HepG2 (cell line): Measurements from ENCODE around the gene SHROOM1. TPM values are rescaled to one million over a fixed set of nuclear protein-coding genes. Genes with fewer than 3 reads are reported as not detected.

Experiments
- CBFB ChIP-seq: sonication (generic); formaldehyde crosslinking; IDR thresholded peaks from 2 replicates; pipeline ENCODE4 v1.4.0; 2020; ENCODE audit warnings: missing genetic modification reagents
- CCAR2 ChIP-seq: fragments of 200-400 bp; formaldehyde crosslinking; optimal IDR thresholded peaks from 2 replicates; pipeline ENCODE3; 2018; ENCODE audit warnings: low read depth, mild to moderate bottlenecking, low read length, moderate library complexity
- FOSL2 ChIP-seq: sonication (generic); formaldehyde crosslinking; IDR thresholded peaks from 2 replicates; pipeline ENCODE4 v1.4.0; 2020; ENCODE audit warnings: missing genetic modification reagents
- FOXK1 ChIP-seq: sonication (generic); formaldehyde crosslinking; IDR thresholded peaks from 2 replicates; pipeline ENCODE4 v1.4.0; 2020; ENCODE audit warnings: low read depth, missing genetic modification reagents, borderline replicate concordance
- GATAD2A ChIP-seq: IDR thresholded peaks from 2 replicates; pipeline ENCODE4 v1.6.1; 2016
- MAZ ChIP-seq, 2 experiments: sonication (generic) in 1 of 2; formaldehyde crosslinking in 1 of 2; IDR thresholded peaks; 2 replicates each; pipeline versions ENCODE4 v1.5.0 to v1.6.1; 2012 to 2020; ENCODE audit warnings: low read depth in 2 of 2, mild to moderate bottlenecking in 2 of 2, borderline replicate concordance in 1 of 2, improper control_type of control experiment in 1 of 2, low read length in 1 of 2, missing genetic modification reagents in 1 of 2, moderate library complexity in 1 of 2
- MED1 ChIP-seq: sonication (generic); formaldehyde crosslinking; IDR thresholded peaks from 2 replicates; pipeline ENCODE4 v1.4.0; 2020; ENCODE audit warnings: missing genetic modification reagents
- PHF5A ChIP-seq: IDR thresholded peaks from one replicate; pipeline ENCODE4 v1.6.1; 2018; ENCODE audit warnings: low read depth, missing genetic modification reagents; ENCODE audit not compliant: unreplicated experiment
- SMC3 ChIP-seq: IDR thresholded peaks from 2 replicates; pipeline ENCODE4 v1.6.1; 2011; ENCODE audit warnings: low read length, improper control_type of control experiment
- THAP11 ChIP-seq: IDR thresholded peaks from 2 replicates; pipeline ENCODE4 v1.6.1; 2016; ENCODE audit warnings: missing biosample characterization, missing genetic modification reagents
- ZBTB21 ChIP-seq: sonication (generic); formaldehyde crosslinking; IDR thresholded peaks from 2 replicates; pipeline ENCODE4 v1.4.0; 2020; ENCODE audit warnings: missing genetic modification reagents
- ZNF292 ChIP-seq: sonication (generic); formaldehyde crosslinking; IDR thresholded peaks from 2 replicates; pipeline ENCODE4 v1.8.1; 2022; ENCODE audit warnings: mild to moderate bottlenecking, low read depth, missing genetic modification reagents, borderline replicate concordance
- ZNF331 ChIP-seq: sonication (generic); formaldehyde crosslinking; IDR thresholded peaks from 2 replicates; pipeline ENCODE4 v1.4.0; 2020; ENCODE audit warnings: missing genetic modification reagents
- ZNF614 ChIP-seq: IDR thresholded peaks from 2 replicates; pipeline ENCODE4 v1.6.1; 2018; ENCODE audit warnings: missing biosample characterization, missing genetic modification reagents, inconsistent platforms, borderline replicate concordance
- ZNF615 ChIP-seq: sonication (generic); formaldehyde crosslinking; IDR thresholded peaks from 2 replicates; pipeline ENCODE4 v1.5.0; 2020; ENCODE audit warnings: mild to moderate bottlenecking, missing genetic modification reagents, borderline replicate concordance
- ZNF724P ChIP-seq: sonication (generic); formaldehyde crosslinking; IDR thresholded peaks from 2 replicates; pipeline ENCODE4 v1.8.0; 2022; ENCODE audit warnings: missing genetic modification reagents, borderline replicate concordance
- ZNF768 ChIP-seq: sonication (generic); formaldehyde crosslinking; IDR thresholded peaks from 2 replicates; pipeline ENCODE4 v1.4.0; 2020; ENCODE audit warnings: missing genetic modification reagents
- polyA plus RNA-seq, 8 experiments: library from polyadenylated mRNA; depleted of rRNA in 3 of 8; stranded (reverse) in 7 of 8; unstranded in 1 of 8; fragments of >200 nt; fragmentation: Illumina TruSeq in 4 of 8; extraction: Trizol in 4 of 8; gene quantifications; 2 replicates each; pipeline versions ENCODE4 v1.2.1 to v1.2.3, GENCODE V29; 2011 to 2016; ENCODE audit warnings: low read depth in 4 of 8, missing spikeins in 1 of 8, mixed read lengths in 1 of 8; ENCODE audit not compliant: insufficient read depth in 1 of 8
- total RNA-seq, 5 experiments: library from RNA; depleted of rRNA; stranded (reverse); fragments of >200 nt; fragmentation: Illumina TruSeq; extraction: Trizol; gene quantifications; 2 replicates each; pipeline ENCODE4 v1.2.3, GENCODE V29; 2016; ENCODE audit warnings: low read depth in 1 of 5
- TF ChIP-seq, protein P1 (sequence below): sonication (generic); formaldehyde crosslinking; IDR thresholded peaks from 2 replicates; pipeline ENCODE4 v1.4.0; 2020; ENCODE audit warnings: mild to moderate bottlenecking, missing genetic modification reagents, borderline replicate concordance
- TF ChIP-seq, protein P2 (sequence below): sonication (generic); formaldehyde crosslinking; IDR thresholded peaks from 2 replicates; pipeline ENCODE4 v1.5.0; 2020; ENCODE audit warnings: missing genetic modification reagents
- TF ChIP-seq, protein P3 (sequence below): sonication (generic); formaldehyde crosslinking; IDR thresholded peaks from 2 replicates; pipeline ENCODE4 v1.4.0; 2020; ENCODE audit warnings: mild to moderate bottlenecking, missing genetic modification reagents
- TF ChIP-seq, protein P4 (sequence below): sonication (generic); formaldehyde crosslinking; IDR thresholded peaks from 2 replicates; pipeline ENCODE4 v1.5.0; 2020; ENCODE audit warnings: mild to moderate bottlenecking, missing genetic modification reagents, borderline replicate concordance
- TF ChIP-seq, protein P5 (sequence below): sonication (generic); formaldehyde crosslinking; IDR thresholded peaks from 2 replicates; pipeline ENCODE4 v1.9.0; 2021; ENCODE audit warnings: missing genetic modification reagents, borderline replicate concordance

The SHROOM1 gene
- total and polyA plus RNA-seq, 2 of the 13 experiments (the other 11 are each of a cell fraction or from before 2014, with no cell fraction given) = 18.2 to 25.7 TPM

DNA sequence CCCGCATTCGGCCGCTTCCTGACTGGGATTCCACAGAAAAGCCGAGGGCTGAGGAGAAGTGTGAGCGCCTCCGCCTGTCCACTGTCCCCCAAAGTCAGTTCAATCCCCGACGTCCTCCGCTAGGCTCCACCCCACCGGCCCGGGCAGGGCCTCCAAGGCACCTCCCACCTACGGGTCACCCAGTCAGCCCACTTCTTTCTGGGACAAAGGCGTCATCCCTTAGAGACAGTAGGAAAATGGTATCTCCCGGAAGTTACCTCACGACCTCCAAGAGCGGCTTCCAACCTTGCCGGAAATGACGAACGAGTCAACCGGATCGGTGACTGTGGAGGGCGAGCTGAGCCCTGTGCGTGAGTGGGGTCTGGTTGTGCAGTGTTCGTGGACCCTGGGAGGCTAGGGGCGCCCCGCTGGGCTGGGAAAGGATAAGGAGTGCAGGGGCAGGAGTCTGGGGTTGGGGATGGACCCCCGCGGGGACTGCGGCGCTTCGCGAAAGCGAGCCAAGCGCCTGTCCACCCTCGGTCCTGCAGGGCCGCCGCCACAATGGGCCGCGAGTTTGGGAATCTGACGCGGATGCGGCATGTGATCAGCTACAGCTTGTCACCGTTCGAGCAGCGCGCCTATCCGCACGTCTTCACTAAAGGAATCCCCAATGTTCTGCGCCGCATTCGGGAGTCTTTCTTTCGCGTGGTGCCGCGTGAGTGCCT is 36.0 kb upstream of the SHROOM1 start, which contains the start of the genes GDF9 and UQCRQ (continued):
- no peak; the same call in 1 of the 2 replicates for TF ChIP-seq MAZ (IDR thresholded peaks at IDR 0.05; ENCODE audit: borderline replicate concordance, low read depth, low read length)
- peak; percentile 87 for TF ChIP-seq MAZ (CRISPR knock-in tag; IDR thresholded peaks at IDR 0.05; ENCODE audit: low read depth)
- TF ChIP-seq ZBTB21 (CRISPR knock-in tag) = peak; percentile 99
- peak; percentile 54 for TF ChIP-seq SMC3
- TF ChIP-seq, protein P1, sequence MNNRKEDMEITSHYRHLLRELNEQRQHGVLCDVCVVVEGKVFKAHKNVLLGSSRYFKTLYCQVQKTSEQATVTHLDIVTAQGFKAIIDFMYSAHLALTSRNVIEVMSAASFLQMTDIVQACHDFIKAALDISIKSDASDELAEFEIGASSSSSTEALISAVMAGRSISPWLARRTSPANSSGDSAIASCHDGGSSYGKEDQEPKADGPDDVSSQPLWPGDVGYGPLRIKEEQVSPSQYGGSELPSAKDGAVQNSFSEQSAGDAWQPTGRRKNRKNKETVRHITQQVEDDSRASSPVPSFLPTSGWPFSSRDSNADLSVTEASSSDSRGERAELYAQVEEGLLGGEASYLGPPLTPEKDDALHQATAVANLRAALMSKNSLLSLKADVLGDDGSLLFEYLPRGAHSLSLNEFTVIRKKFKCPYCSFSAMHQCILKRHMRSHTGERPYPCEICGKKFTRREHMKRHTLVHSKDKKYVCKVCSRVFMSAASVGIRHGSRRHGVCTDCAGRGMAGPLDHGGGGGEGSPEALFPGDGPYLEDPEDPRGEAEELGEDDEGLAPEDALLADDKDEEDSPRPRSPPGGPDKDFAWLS (CRISPR knock-in tag) = no peak
- peak; percentile 53; the same call in 1 of the 2 replicates for TF ChIP-seq FOSL2 (CRISPR knock-in tag)
- TF ChIP-seq, protein P2, sequence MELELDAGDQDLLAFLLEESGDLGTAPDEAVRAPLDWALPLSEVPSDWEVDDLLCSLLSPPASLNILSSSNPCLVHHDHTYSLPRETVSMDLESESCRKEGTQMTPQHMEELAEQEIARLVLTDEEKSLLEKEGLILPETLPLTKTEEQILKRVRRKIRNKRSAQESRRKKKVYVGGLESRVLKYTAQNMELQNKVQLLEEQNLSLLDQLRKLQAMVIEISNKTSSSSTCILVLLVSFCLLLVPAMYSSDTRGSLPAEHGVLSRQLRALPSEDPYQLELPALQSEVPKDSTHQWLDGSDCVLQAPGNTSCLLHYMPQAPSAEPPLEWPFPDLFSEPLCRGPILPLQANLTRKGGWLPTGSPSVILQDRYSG (CRISPR knock-in tag) = no peak
- TF ChIP-seq, protein P3, sequence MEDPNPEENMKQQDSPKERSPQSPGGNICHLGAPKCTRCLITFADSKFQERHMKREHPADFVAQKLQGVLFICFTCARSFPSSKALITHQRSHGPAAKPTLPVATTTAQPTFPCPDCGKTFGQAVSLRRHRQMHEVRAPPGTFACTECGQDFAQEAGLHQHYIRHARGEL (CRISPR knock-in tag) = no peak
- 0 out of 2 replicates have a peak, but pooled peaks have one; percentile 55 for TF ChIP-seq FOXK1
- TF ChIP-seq ZNF292 (CRISPR knock-in tag) = peak; percentile 66; the same call in 1 of the 2 replicates
- TF ChIP-seq ZNF615 (CRISPR knock-in tag) = no peak
- peak; percentile 65 for TF ChIP-seq ZNF331 (CRISPR knock-in tag)
- peak; percentile 67; the same call in 1 of the 2 replicates for TF ChIP-seq ZNF768
- no peak for TF ChIP-seq ZNF724P (CRISPR knock-in tag)
- peak; percentile 63 for TF ChIP-seq GATAD2A (CRISPR knock-in tag)
- no peak for TF ChIP-seq CBFB (CRISPR knock-in tag)
- TF ChIP-seq, protein P4, sequence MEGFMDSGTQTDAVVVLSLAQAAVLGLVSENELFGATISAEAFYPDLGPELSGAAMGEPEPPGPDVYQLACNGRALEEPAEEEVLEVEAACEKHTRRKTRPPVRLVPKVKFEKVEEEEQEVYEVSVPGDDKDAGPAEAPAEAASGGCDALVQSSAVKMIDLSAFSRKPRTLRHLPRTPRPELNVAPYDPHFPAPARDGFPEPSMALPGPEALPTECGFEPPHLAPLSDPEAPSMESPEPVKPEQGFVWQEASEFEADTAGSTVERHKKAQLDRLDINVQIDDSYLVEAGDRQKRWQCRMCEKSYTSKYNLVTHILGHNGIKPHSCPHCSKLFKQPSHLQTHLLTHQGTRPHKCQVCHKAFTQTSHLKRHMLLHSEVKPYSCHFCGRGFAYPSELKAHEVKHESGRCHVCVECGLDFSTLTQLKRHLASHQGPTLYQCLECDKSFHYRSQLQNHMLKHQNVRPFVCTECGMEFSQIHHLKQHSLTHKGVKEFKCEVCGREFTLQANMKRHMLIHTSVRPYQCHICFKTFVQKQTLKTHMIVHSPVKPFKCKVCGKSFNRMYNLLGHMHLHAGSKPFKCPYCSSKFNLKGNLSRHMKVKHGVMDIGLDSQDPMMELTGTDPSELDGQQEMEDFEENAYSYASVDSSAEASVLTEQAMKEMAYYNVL (CRISPR knock-in tag) = peak; percentile 63; the same call in 1 of the 2 replicates
- peak; percentile 92 for TF ChIP-seq MED1 (CRISPR knock-in tag)
- peak; percentile 79 for TF ChIP-seq PHF5A (CRISPR knock-in tag)
- TF ChIP-seq, protein P5, sequence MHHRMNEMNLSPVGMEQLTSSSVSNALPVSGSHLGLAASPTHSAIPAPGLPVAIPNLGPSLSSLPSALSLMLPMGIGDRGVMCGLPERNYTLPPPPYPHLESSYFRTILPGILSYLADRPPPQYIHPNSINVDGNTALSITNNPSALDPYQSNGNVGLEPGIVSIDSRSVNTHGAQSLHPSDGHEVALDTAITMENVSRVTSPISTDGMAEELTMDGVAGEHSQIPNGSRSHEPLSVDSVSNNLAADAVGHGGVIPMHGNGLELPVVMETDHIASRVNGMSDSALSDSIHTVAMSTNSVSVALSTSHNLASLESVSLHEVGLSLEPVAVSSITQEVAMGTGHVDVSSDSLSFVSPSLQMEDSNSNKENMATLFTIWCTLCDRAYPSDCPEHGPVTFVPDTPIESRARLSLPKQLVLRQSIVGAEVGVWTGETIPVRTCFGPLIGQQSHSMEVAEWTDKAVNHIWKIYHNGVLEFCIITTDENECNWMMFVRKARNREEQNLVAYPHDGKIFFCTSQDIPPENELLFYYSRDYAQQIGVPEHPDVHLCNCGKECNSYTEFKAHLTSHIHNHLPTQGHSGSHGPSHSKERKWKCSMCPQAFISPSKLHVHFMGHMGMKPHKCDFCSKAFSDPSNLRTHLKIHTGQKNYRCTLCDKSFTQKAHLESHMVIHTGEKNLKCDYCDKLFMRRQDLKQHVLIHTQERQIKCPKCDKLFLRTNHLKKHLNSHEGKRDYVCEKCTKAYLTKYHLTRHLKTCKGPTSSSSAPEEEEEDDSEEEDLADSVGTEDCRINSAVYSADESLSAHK (CRISPR knock-in tag) = no peak
- TF ChIP-seq CCAR2 = no peak
- peak; percentile 91 for TF ChIP-seq THAP11
- TF ChIP-seq ZNF614 (CRISPR knock-in tag) = 0 out of 2 replicates have a peak, but pooled peaks have one; percentile 26
